Measurements from ENCODE around the gene HOXA1. TPM values are rescaled to one million over a fixed set of nuclear protein-coding genes. Genes with fewer than 3 reads are reported as not detected.

HOXA1 gene
- total and polyA plus RNA-seq, 4 experiments from 2014 or later, result 0.49 to 0.75 (median 0.70) TPM

GRCh38 chr7:27129729-27130539 is 34.1 kb upstream of the HOXA1 start:
- H3K27me3 Mint-ChIP-seq, result peaks cover 34 to 48% of the 10 kb centered on the region in 2 donors
- intact Hi-C loops (cut with micrococcal nuclease), result no loop called here
- peaks cover 7% of the 10 kb centered on the region for H3K27me3 ChIP-seq (ENCODE audit: insufficient read depth, low read length)
- ChIA-PET POLR2A (ENCODE audit: partially characterized antibody) (interaction anchor here (1.7 to 1.9 kb wide), 2 partner anchors 33 to 267 kb away, joined by 5 to 6 read pairs; no protein-coding TSS in a partner anchor), CTCF (ENCODE audit: partially characterized antibody) (no interaction called here)
- peak overlapping the region in 1 of 2 donors; percentile 49 for H3K4me3 ChIP-seq (ENCODE audit: low read length in 2 of 2)
- DNase-seq, result peak in 1 of 5 donors; percentile 28
- H3K4me1 ChIP-seq (ENCODE audit: insufficient read depth, low read length), result peaks cover 6% of the 10 kb centered on the region
- H3K4me3 Mint-ChIP-seq, result peak overlapping the region in 7 of 8 donors; percentile 31 to 65 (median 49)
- H3K27ac ChIP-seq (ENCODE audit: low read depth, low read length), result no peak overlapping the region
- no peak overlapping the region for H3K27ac Mint-ChIP-seq
- H3K9me3 ChIP-seq (ENCODE audit: control insufficient read depth in 1 of 2, low read length in 2 of 2), result no peaks in the 10 kb centered on the region
- no peaks in the 10 kb centered on the region for H3K4me1 Mint-ChIP-seq
- H3K36me3 ChIP-seq (ENCODE audit: insufficient read depth, low read length), result no peaks in the 10 kb centered on the region
- no peaks in the 10 kb centered on the region for H3K36me3 Mint-ChIP-seq
- H3K9me3 Mint-ChIP-seq, result no peaks in the 10 kb centered on the region

DNA sequence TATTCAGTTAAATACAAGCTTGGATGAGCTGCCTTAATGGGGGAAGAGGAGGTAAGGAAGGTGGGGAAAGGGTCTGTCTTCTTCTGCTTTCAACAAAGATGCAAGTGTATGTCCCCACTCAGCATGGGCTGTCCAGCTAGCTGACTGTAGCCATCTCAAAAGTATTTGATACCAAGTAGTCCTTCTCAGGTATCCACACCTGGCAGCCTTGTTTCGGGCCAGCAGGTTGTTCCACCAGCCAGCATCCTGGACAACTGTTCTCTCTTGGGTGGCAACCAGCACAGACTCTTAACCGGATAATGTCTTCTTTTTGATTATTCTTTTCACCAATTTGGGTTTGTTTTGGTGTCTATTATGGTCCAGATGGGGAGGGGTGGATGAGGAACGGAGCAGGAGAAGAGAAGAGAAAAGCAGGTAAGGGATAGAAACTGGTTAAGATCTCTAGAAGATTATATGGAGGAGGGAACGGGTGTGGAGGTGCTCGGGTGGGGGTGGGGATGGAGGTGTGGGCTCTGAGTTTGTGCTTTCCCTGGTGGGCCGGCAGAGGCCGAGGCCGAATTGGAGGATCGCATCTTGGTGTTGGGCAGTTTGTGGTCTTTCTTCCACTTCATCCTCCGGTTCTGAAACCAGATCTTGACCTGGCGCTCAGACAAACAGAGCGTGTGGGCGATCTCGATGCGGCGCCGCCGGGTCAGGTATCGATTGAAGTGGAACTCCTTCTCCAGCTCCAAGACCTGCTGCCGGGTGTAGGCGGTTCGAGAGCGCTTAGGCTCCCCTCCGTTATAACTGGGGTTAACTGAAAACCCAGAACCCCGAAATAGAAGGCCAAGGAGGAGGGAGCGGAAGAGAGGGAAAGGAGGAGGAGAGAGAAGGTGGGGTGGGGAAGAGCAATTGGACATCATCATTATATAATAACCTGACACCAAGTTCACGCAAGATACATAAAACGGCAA is 33.3 kb upstream of the HOXA1 start:
- H3K27me3 Mint-ChIP-seq, result peaks cover 35 to 45% of the 10 kb centered on the region in 2 donors
- intact Hi-C loops (cut with micrococcal nuclease), result no loop called here

DNA sequence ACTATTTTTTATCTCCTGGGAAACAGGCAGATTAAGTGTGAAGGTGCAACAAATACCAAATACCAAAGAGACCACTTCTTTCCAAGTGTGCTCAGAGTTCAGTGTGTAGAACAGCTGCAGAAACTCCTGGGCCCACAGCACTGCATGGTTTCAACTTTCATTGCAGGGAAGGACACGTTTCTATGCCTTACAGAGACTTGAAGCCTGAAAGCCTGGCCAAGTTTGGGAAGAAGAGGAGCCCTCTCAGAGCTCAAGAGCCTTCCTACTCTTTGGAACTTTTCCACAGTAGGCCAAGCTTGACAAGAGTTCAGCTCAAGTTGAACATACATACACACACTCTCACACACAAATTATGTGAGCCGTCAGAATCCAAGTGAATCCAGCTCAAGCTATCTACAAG is 32.2 kb upstream of the HOXA1 start:
- intact Hi-C loops (cut with micrococcal nuclease), result no loop called here
- Histone ChIP-seq H3K36me3 (ENCODE audit: insufficient read depth, low read length) (no peaks in the 10 kb centered on the region), H3K27me3 (ENCODE audit: insufficient read depth, low read length) (peaks cover 7% of the 10 kb centered on the region), H3K4me1 (ENCODE audit: insufficient read depth, low read length) (peaks cover 6% of the 10 kb centered on the region), H3K27ac (ENCODE audit: low read depth, low read length) (no peak overlapping the region), H3K4me3 (ENCODE audit: low read length in 2 of 2) (no peak overlapping the region), H3K9me3 (ENCODE audit: control insufficient read depth in 1 of 2, low read length in 2 of 2) (no peaks in the 10 kb centered on the region)
- H3K27ac Mint-ChIP-seq, result no peak overlapping the region
- no peaks in the 10 kb centered on the region for H3K4me1 Mint-ChIP-seq
- no peaks in the 10 kb centered on the region for H3K9me3 Mint-ChIP-seq
- CTCF ChIA-PET (ENCODE audit: partially characterized antibody), result interaction anchor here (1.1 to 1.4 kb wide), 3 partner anchors 22 to 35 kb away, joined by 3 to 4 read pairs (median 3); no protein-coding TSS in a partner anchor
- H3K36me3 Mint-ChIP-seq, result no peaks in the 10 kb centered on the region
- peaks cover 30 to 36% of the 10 kb centered on the region in 2 donors for H3K27me3 Mint-ChIP-seq
- no peak overlapping the region for H3K4me3 Mint-ChIP-seq
- POLR2A ChIA-PET (ENCODE audit: partially characterized antibody), result no interaction called here
- no peak for DNase-seq

More for the DNA sequence above, 33.3 kb upstream of the HOXA1 start:
- POLR2A ChIA-PET (ENCODE audit: partially characterized antibody), result no interaction called here
- H3K27me3 ChIP-seq (ENCODE audit: insufficient read depth, low read length), result peaks cover 7% of the 10 kb centered on the region
- Mint-ChIP-seq H3K9me3 (no peaks in the 10 kb centered on the region), H3K4me1 (no peaks in the 10 kb centered on the region), H3K4me3 (peak overlapping the region in 6 of 8 donors; percentile 31 to 65 (median 52)), H3K36me3 (no peaks in the 10 kb centered on the region), H3K27ac (peak overlapping the region in 2 of 7 donors; percentile 16 to 31)
- no peaks in the 10 kb centered on the region for H3K36me3 ChIP-seq (ENCODE audit: insufficient read depth, low read length)
- no peak overlapping the region for H3K27ac ChIP-seq (ENCODE audit: low read depth, low read length)
- peaks cover 6% of the 10 kb centered on the region for H3K4me1 ChIP-seq (ENCODE audit: insufficient read depth, low read length)
- no peaks in the 10 kb centered on the region for H3K9me3 ChIP-seq (ENCODE audit: control insufficient read depth in 1 of 2, low read length in 2 of 2)
- no peak for DNase-seq
- CTCF ChIA-PET (ENCODE audit: partially characterized antibody), result interaction anchor here (1.1 to 1.4 kb wide), 3 partner anchors 21 to 34 kb away, joined by 3 to 4 read pairs (median 3); no protein-coding TSS in a partner anchor
- H3K4me3 ChIP-seq (ENCODE audit: low read length in 2 of 2), result no peak overlapping the region

GRCh38 chr7:27126596-27127327 is 31.0 kb upstream of the HOXA1 start:
- H3K27me3 Mint-ChIP-seq, result peaks cover 28% of the 10 kb centered on the region in 2 donors
- no peak overlapping the region for H3K27ac ChIP-seq (ENCODE audit: low read depth, low read length)
- no peak overlapping the region for H3K4me3 ChIP-seq (ENCODE audit: low read length in 2 of 2)
- no peaks in the 10 kb centered on the region for H3K9me3 Mint-ChIP-seq
- peaks cover 4% of the 10 kb centered on the region for H3K27me3 ChIP-seq (ENCODE audit: insufficient read depth, low read length)
- no peaks in the 10 kb centered on the region for H3K36me3 Mint-ChIP-seq
- H3K4me1 ChIP-seq (ENCODE audit: insufficient read depth, low read length), result peaks cover 6% of the 10 kb centered on the region
- H3K4me3 Mint-ChIP-seq, result no peak overlapping the region
- ChIA-PET POLR2A (ENCODE audit: partially characterized antibody) (no interaction called here), CTCF (ENCODE audit: partially characterized antibody) (no interaction called here)
- H3K9me3 ChIP-seq (ENCODE audit: control insufficient read depth in 1 of 2, low read length in 2 of 2), result no peaks in the 10 kb centered on the region
- no peaks in the 10 kb centered on the region for H3K4me1 Mint-ChIP-seq
- H3K27ac Mint-ChIP-seq, result no peak overlapping the region
- intact Hi-C loops (cut with micrococcal nuclease), result no loop called here
- H3K36me3 ChIP-seq (ENCODE audit: insufficient read depth, low read length), result no peaks in the 10 kb centered on the region
- DNase-seq, result no peak

DNA sequence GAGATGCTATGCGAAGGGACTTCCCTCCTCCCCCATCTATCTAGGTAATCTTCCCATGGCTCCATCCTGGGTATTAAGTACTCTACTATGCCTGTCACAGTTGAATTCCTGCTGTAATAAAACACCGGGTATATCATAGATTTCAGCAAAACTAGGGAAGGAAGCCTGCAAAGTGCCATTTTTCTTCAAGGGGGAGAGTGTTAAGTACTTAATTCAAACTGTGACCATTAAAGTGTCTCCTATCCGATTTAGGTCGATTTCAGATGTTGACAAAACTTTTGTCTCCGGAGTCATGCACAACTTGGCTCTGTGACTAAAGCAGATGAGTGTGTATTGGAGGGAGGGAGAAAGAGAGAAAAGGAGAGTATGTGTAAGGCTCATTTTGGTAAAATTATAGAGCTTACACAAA is 30.2 kb upstream of the HOXA1 start:
- Mint-ChIP-seq H3K36me3 (no peaks in the 10 kb centered on the region), H3K9me3 (no peaks in the 10 kb centered on the region), H3K27me3 (peaks cover 24% of the 10 kb centered on the region in 2 donors), H3K4me3 (peak overlapping the region in 1 of 8 donors; percentile 43), H3K4me1 (no peaks in the 10 kb centered on the region), H3K27ac (no peak overlapping the region)
- no peak overlapping the region for H3K27ac ChIP-seq (ENCODE audit: low read depth, low read length)
- no peak overlapping the region for H3K4me3 ChIP-seq (ENCODE audit: low read length in 2 of 2)
- H3K36me3 ChIP-seq (ENCODE audit: insufficient read depth, low read length), result no peaks in the 10 kb centered on the region
- no peaks in the 10 kb centered on the region for H3K9me3 ChIP-seq (ENCODE audit: control insufficient read depth in 1 of 2, low read length in 2 of 2)
- DNase-seq, result no peak
- H3K4me1 ChIP-seq (ENCODE audit: insufficient read depth, low read length), result peaks cover under 1% of the 10 kb centered on the region
- peaks cover 4% of the 10 kb centered on the region for H3K27me3 ChIP-seq (ENCODE audit: insufficient read depth, low read length)
- intact Hi-C loops (cut with micrococcal nuclease), result no loop called here
- ChIA-PET POLR2A (ENCODE audit: partially characterized antibody) (no interaction called here), CTCF (ENCODE audit: partially characterized antibody) (no interaction called here)

- intact Hi-C loops (cut with micrococcal nuclease), result no loop called here
- no peak overlapping the region for H3K4me3 Mint-ChIP-seq
- ChIA-PET CTCF (ENCODE audit: partially characterized antibody) (no interaction called here), POLR2A (ENCODE audit: partially characterized antibody) (no interaction called here)
- peaks cover 24% of the 10 kb centered on the region in 2 donors for H3K27me3 Mint-ChIP-seq
- Histone ChIP-seq H3K9me3 (ENCODE audit: control insufficient read depth in 1 of 2, low read length in 2 of 2) (no peaks in the 10 kb centered on the region), H3K4me3 (ENCODE audit: low read length in 2 of 2) (no peak overlapping the region), H3K4me1 (ENCODE audit: insufficient read depth, low read length) (no peaks in the 10 kb centered on the region), H3K27ac (ENCODE audit: low read depth, low read length) (no peak overlapping the region), H3K27me3 (ENCODE audit: insufficient read depth, low read length) (peaks cover 4% of the 10 kb centered on the region), H3K36me3 (ENCODE audit: insufficient read depth, low read length) (no peaks in the 10 kb centered on the region)
- DNase-seq, result no peak
- H3K27ac Mint-ChIP-seq, result no peak overlapping the region
- H3K4me1 Mint-ChIP-seq, result no peaks in the 10 kb centered on the region
- H3K36me3 Mint-ChIP-seq, result no peaks in the 10 kb centered on the region
- H3K9me3 Mint-ChIP-seq, result no peaks in the 10 kb centered on the region
These were observed 29.3 kb upstream of the HOXA1 start for GRCh38 chr7:27124902-27125689.

Measured in CD4-positive, alpha-beta memory T cell (primary cell).